GM21723 (cell line): ENCODE results near the gene ITFG1.

Experiments
- ATAC-seq: cut with Tn5 transposase; IDR thresholded peaks from one replicate; pipeline ENCODE4 v1.9.1; 2021; ENCODE audit warnings: mild to moderate bottlenecking, moderate library complexity; ENCODE audit not compliant: unreplicated experiment

Gene ITFG1

DNA sequence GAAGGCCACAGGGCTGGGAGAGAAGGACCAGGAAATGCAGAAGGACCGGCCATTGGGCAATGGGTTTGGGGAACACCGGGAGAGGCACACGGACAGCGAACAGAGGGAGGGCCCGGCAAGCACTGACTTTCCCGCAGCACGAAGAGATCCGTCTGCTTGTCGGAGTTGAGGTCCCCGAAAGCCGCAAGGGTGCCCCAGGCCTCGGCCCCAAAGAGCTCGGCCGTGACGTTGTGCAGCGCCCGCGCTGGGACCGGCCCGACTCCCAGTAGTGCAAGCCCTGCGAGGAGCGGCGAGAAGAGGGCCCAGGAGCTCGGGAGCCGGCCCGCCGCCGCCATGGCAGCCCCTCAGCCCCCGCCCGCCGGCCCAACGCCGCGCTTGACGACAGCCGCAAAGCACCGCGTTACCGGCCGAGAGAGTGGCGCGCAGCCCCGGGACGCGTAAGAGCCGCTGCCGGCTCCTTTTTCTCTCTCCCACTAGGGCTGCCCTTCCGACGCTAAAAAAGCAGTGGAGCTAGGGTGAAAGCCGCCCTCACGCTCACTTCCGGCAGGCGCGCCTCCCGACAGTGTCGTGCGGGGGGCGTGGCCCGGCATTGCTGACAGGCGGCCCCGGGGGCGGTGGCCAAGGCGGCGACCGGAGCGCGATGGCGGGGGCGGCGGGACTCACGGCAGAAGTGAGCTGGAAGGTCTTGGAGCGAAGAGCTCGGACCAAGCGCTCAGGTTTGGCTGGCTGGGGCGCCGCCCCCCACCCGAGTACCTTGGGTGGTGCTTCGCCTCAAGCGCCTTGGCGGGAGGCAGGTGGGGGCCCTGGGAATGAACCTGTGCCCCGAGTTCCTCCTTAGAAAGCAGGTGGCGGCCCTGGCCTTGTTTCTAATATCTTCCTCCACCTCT is at the start of gene ITFG1, which contains the start of gene PHKB:
ITFG1 (minus strand) TSS at position 353 of the 887 bp plus-strand sequence; CDS start at position 335, 18 bp downstream.
PHKB (plus strand) TSS at position 621 of the 887 bp plus-strand sequence; CDS start at position 641, 20 bp downstream.
- ATAC-seq = peak; percentile 69

DNA sequence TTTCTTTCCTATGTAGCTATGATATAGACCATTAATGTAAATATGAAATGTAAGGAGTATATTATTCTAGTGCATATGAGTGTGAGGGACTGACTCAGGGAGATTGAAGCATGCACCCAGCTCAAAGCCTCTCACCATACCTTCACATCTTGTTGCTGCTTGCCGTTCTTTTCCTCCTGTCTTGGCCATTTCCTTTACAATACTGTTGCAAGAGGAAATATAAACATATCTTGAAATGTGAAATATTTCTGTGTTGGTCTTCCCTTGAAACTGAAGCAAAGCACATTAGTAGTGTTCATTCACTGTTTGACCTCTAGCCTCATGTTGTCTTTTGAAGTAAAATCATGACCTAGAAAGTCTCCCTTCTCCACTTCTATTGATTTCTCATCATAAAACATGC is 46.8 kb upstream of the ITFG1 start:
- ATAC-seq = no peak

GRCh38 chr16:47506800-47507199 is 45.9 kb upstream of the ITFG1 start:
- ATAC-seq = no peak

DNA sequence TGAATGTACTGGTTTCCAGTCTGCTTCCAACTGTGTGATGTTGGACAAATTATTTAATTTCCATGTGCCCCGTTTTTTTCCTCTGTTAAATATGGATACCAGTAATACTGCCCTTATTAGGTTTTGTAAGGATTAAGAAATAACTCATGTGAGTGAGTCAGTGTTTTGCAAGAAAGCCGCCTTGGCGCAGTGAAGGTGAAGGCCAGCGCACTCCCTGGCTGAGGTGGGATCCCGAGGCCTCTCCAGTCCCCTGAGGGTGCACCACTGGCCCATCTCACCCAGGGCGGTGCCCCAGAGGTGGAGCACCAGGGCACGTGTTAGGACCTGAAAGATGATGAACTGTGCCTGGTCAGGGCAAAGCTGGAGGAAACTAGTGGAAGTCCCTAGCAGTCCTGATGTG is 43.7 kb upstream of the ITFG1 start:
- ATAC-seq = no peak

DNA sequence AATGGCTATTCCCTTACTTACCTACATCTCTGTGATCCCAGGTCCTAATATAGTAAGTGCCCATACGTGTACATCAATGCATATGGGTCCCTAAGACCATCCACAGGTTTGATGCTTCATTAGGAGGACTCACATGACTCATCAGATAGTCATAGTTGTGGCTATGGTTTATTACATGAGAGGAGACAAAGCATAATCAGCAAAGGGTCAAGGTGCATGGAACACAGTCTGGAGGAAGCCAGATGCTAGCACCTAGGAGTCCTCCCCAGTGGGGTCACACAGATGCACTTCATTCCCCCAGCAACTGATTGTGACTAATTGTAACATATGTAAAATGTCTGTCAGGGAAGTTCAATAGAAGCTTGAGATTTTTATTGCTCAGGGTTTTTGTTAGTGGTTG is 43.1 kb upstream of the ITFG1 start:
- ATAC-seq = no peak

GRCh38 chr16:47499700-47500264 is 38.9 kb upstream of the ITFG1 start:
- no peak for ATAC-seq

GRCh38 chr16:47499080-47499699 is 38.3 kb upstream of the ITFG1 start:
- no peak for ATAC-seq

DNA sequence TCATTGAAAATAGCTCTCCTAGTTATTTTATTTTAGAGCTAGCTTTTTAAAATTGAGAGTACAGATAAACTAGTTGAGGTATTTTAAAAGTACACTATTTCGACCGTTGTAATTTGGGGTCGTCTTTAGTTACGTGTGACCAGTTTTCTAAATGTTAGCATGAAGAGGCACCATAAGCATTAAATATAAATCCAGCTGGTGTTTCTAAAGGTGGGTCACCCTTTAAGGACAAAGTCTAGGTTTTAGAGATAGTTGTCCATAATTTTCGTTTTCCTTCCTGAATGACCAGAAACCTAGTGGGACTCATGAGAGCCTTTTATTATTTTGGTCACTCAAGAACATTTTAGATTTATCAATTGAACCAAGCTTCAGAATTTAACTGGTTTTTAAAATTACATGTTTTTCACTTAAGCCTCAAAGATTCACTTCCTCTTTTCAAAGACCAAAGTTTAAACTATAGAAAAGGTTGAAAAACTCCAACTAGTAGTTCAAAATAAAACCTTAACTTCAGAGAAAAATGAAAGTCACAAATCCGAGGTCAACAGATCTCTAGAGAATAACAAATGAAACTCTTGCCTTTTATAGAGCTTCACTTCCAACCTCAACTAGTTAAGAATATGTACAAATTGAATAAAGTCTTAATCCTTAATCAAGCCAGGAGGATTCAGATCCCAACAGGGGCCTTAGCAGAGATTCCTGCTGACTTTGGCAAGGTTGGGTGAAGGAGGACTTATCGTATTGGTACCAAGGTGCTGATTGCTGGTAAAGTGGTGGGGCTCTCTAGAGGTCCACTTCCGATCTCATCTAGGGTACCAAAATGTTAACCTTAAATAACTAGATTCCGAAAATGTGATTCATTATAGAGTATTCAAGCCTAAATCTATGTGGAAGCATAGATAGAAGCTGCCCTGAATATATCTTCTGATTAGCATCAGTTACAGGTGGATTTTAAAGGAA is 32.8 kb upstream of the ITFG1 start:
- peak; percentile 60 for ATAC-seq

GRCh38 chr16:47492428-47493377 is 31.8 kb upstream of the ITFG1 start:
- ATAC-seq = peak; percentile 78

DNA sequence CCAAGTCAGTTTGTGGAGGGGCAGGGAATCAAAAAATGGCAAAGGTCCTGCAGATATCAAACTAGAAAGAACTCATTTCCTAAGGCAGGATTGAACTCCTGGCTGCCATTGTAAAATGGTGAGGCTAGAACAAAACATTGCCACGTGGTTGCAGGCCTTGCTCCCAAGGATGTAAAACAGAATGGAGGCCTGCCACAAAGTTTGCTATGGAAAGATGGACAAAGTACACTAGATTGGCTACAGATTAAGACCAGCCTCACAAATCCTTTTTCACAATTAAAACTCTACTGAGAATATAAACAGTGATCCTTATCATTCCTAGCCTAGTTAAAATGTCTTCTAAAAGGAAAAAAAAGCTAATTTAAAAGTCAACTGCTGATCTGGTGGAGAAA is 31.2 kb upstream of the ITFG1 start:
- no peak for ATAC-seq

DNA sequence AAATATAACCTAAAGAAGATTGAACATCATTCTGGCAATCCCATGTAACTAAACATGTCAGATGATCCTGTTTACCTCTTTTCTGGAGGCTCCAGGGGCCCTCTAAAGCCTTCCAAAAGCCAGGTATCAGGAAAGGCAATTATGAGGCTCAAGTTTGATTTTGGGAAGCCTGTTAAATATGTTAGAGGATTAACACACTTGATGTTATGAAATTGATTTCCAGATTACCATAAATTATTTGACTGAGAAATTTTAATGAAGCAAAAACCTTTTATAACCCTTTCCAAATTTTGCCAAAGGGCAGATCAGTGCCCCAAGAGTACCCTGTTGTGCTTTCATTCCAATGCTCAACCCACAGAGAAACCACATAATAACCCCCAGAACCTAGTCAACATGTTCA is 29.6 kb upstream of the ITFG1 start:
- ATAC-seq = no peak

- ATAC-seq = no peak
Measured at GRCh38 chr16:47488051-47488450, 27.2 kb upstream of the ITFG1 start.

- no peak for ATAC-seq
Measured at GRCh38 chr16:47486856-47487255, 26.0 kb upstream of the ITFG1 start.

GRCh38 chr16:47483616-47484015 is 22.8 kb upstream of the ITFG1 start:
- ATAC-seq = no peak

- no peak for ATAC-seq
Measured at GRCh38 chr16:47481698-47482374, 21.0 kb upstream of the ITFG1 start.

- ATAC-seq = no peak
Measured at GRCh38 chr16:47480410-47480809, 19.5 kb upstream of the ITFG1 start.

- no peak for ATAC-seq
Measured at GRCh38 chr16:47477679-47478078, 16.8 kb upstream of the ITFG1 start.

DNA sequence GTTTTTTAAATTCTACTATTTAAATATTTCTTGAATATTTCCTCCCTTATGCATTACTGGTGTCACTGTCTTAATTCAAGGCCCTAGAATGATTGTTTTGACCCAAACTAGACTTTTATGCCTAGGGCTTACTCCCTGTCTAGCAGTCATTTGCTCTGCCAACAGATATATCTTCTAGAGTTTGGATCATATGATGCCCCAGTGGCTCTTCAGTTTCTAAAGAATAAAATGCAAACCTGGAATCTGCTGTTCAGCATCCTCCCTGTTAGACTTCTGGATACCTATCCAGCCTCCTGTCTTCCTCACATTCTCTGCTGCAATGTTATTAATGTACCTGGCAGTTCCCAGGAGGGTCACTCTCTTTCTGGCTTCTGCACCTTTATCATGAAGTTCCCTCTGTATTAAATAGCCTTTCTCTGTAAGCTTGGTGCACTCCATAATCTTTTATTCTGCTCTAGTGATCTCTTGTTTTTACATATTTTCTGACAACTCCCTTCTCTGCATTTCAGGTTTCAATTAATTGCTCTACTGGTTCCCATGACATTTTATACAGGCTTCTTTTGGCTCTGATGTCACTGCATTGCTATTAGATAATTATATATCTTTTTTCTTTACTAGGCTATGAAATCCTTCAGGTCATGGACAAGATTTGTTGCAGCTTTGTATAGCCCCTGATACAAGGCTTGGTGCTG is 15.9 kb upstream of the ITFG1 start:
- ATAC-seq = no peak
